K562 (cell line): ENCODE measurements around the gene RAB31. TPM values are rescaled to one million over a fixed set of nuclear protein-coding genes. Genes with fewer than 3 reads are reported as not detected.
A peak's percentile ranks its signal among the peaks of the same experiment; 100 is the strongest.

Source experiments
- ATAC-seq: fragments of 200-7000 bp; cut with Tn5 transposase; 3 replicates; pipeline ENCODE4 v1.9.1; 2020; ENCODE audit warnings: moderate library complexity
- BruUV-seq: library from RNA; stranded (reverse); fragments of 400-500 nt; replicated peaks from 2 replicates; lab custom pipeline; 2021; lab: Mats Ljungman, UMichigan
- CTCF ChIA-PET: fragments of 300-600 bp; formaldehyde crosslinking; extraction: SDS; loops from one replicate; lab custom pipeline; 2021; ENCODE audit warnings: low intra/inter-chr PET ratio; lab: Yijun Ruan, JAX
- POLR2A ChIA-PET: fragments of 300-600, 350-650 bp; sonication (Branson Sonifier 250); formaldehyde crosslinking; extraction: SDS; loops from one replicate; lab custom pipeline; 2021; ENCODE audit warnings: antibody characterized with exemption, inconsistent platforms; lab: Yijun Ruan, JAX
- DNase-seq, 4 experiments: peaks; one replicate each; pipeline versions ENCODE4 v3.0.0 to v3.0.0-alpha.2; 2011 to 2018; ENCODE audit warnings: low spot score in 3 of 4, mixed read lengths in 3 of 4; ENCODE audit errors: extremely low read depth in 1 of 4
- FAIRE-seq: peaks from 2 replicates; lab custom pipeline; 2011; peaks lifted over from hg19 to GRCh38; lab: Jason Lieb, UNC
- H2AFZ ChIP-seq: 2 replicates; pipeline ENCODE4 v1.6.0; 2011; ENCODE audit warnings: low read depth, low read length, control low read depth, inconsistent platforms
- H3K27ac ChIP-seq: fragments of 200-600 bp; 3 replicates; pipeline ENCODE4 v1.8.0; 2011; ENCODE audit warnings: low read depth, mild to moderate bottlenecking, control low read depth, inconsistent platforms, low read length, moderate library complexity, mixed read lengths; ENCODE audit errors: extremely low read depth
- H3K27me3 ChIP-seq, 2 experiments: fragments of 300-600 bp in 1 of 2; 2 replicates in 1 of 2; 3 replicates in 1 of 2; pipeline versions ENCODE4 v1.6.0 to v1.8.0; 2011; ENCODE audit warnings: inconsistent platforms in 2 of 2, low read length in 2 of 2, mild to moderate bottlenecking in 1 of 2, mixed read lengths in 1 of 2, moderate library complexity in 1 of 2; ENCODE audit not compliant: control insufficient read depth in 2 of 2, insufficient read depth in 2 of 2
- H3K36me3 ChIP-seq: fragments of 300-600 bp; 3 replicates; pipeline ENCODE4 v1.8.0; 2011; ENCODE audit warnings: mild to moderate bottlenecking, low read length, inconsistent platforms; ENCODE audit not compliant: control insufficient read depth, insufficient read depth
- H3K4me1 ChIP-seq, 2 experiments: fragments of 200-600 bp in 1 of 2; replicated peaks in 1 of 2; 2 replicates in 1 of 2; 3 replicates in 1 of 2; pipeline versions ENCODE4 v1.5.1 to v1.8.0; 2011; ENCODE audit warnings: inconsistent platforms in 2 of 2, low read length in 2 of 2, mild to moderate bottlenecking in 1 of 2, mixed read lengths in 1 of 2, moderate library complexity in 1 of 2; ENCODE audit not compliant: control insufficient read depth in 2 of 2, insufficient read depth in 2 of 2
- H3K4me2 ChIP-seq: 2 replicates; pipeline ENCODE4 v1.6.1; 2011; ENCODE audit warnings: low read length, control low read depth, inconsistent platforms, mixed read lengths; ENCODE audit not compliant: insufficient read depth
- H3K4me3 ChIP-seq: fragments of 200-600 bp; sonication (generic), shearing (Covaris generic); 2 replicates; pipeline ENCODE4 v1.5.1; 2016; ENCODE audit warnings: control low read depth, inconsistent platforms
- H3K79me2 ChIP-seq: fragments of 200-600 bp; 3 replicates; pipeline ENCODE4 v1.8.0; 2011; ENCODE audit warnings: low read length, inconsistent platforms; ENCODE audit not compliant: control insufficient read depth, insufficient read depth
- H3K9ac ChIP-seq, 2 experiments: 2 replicates each; pipeline versions ENCODE4 v1.6.0 to v1.6.1; 2011; ENCODE audit warnings: low read depth in 2 of 2, low read length in 2 of 2, control low read depth in 1 of 2, inconsistent platforms in 1 of 2, mild to moderate bottlenecking in 1 of 2, mixed read lengths in 1 of 2; ENCODE audit not compliant: insufficient read depth in 1 of 2
- H3K9me1 ChIP-seq: one replicate; pipeline ENCODE4 v1.6.0; 2011; ENCODE audit warnings: inconsistent platforms, mild to moderate bottlenecking, low read length, moderate library complexity; ENCODE audit not compliant: control insufficient read depth, insufficient read depth
- H3K9me3 ChIP-seq: replicated peaks from 2 replicates; pipeline ENCODE4 v1.5.1; 2011; ENCODE audit warnings: low read depth, low read length, inconsistent platforms; ENCODE audit not compliant: control insufficient read depth, insufficient read depth
- H4K20me1 ChIP-seq: replicated peaks from 2 replicates; pipeline ENCODE4 v1.6.1; 2011; ENCODE audit warnings: low read length, inconsistent platforms, mixed read lengths; ENCODE audit not compliant: control insufficient read depth, insufficient read depth
- C11orf30 ChIP-seq: fragments of 450-650 bp; IDR thresholded peaks from 2 replicates; pipeline ENCODE4 v1.6.1; 2016; ENCODE audit warnings: low read depth, mild to moderate bottlenecking
- FOXK2 ChIP-seq, 2 experiments: fragments of 450-650 bp; IDR thresholded peaks in 1 of 2; conservative IDR thresholded peaks in 1 of 2; 2 replicates each; pipeline ENCODE4 v1.6.1; 2016; ENCODE audit warnings: low read depth in 2 of 2, mild to moderate bottlenecking in 1 of 2
- HMG20B ChIP-seq: fragments of 250-450 bp; sonication (Bioruptor Pico); IDR thresholded peaks from 2 replicates; pipeline ENCODE4 v1.5.0; 2021; ENCODE audit warnings: mild to moderate bottlenecking
- ILF3 ChIP-seq: fragments of 450-650 bp; IDR thresholded peaks from 2 replicates; pipeline ENCODE4 v1.6.1; 2018; ENCODE audit warnings: antibody characterized with exemption, mild to moderate bottlenecking, moderate library complexity, borderline replicate concordance
- NFIX ChIP-seq: fragments of 250-450 bp; sonication (Bioruptor Pico); IDR thresholded peaks from 2 replicates; pipeline ENCODE4 v1.4.0; 2020; ENCODE audit warnings: low read depth, mild to moderate bottlenecking, moderate library complexity
- RAD21 ChIP-seq, 2 experiments: fragments of 250-450 bp in 1 of 2; fragments of 450-650 bp in 1 of 2; sonication (Bioruptor Pico) in 1 of 2; formaldehyde crosslinking in 1 of 2; IDR thresholded peaks in 1 of 2; conservative IDR thresholded peaks in 1 of 2; 2 replicates each; pipeline versions ENCODE4 v1.4.0 to v1.8.0; 2020 to 2022; ENCODE audit warnings: mild to moderate bottlenecking in 2 of 2, moderate library complexity in 1 of 2
- SMAD2 ChIP-seq: fragments of 150-350 bp; IDR thresholded peaks from 2 replicates; pipeline ENCODE4 v1.6.1; 2014; ENCODE audit warnings: low read depth, mild to moderate bottlenecking, low read length
- ZNF212 ChIP-seq: fragments of 450-650 bp; formaldehyde crosslinking; IDR thresholded peaks from 2 replicates; pipeline ENCODE4 v1.4.0; 2020; ENCODE audit warnings: mild to moderate bottlenecking
- WGBS: fragments of 100-300 bp; shearing (Covaris generic); methylation state at CpG from one replicate; pipeline ENCODE4 v1.1.6; 2016; ENCODE audit warnings: low coverage, mixed read lengths; ENCODE audit not compliant: insufficient coverage; ENCODE audit errors: missing lambda C conversion rate; 5-methylcytosine and 5-hydroxymethylcytosine counted together
- in situ Hi-C: fragments of 300-500 bp; cut with MboI; formaldehyde crosslinking; loops from 4 replicates; pipeline ENCODE4 v1.15.0; 2018; ENCODE audit warnings: inconsistent platforms, mixed read lengths
- intact Hi-C: fragments of 100-400 bp; cut with micrococcal nuclease; formaldehyde crosslinking; loops from 2 replicates; pipeline ENCODE4 v1.14.2; 2022
- polyA plus RNA-seq, 8 experiments: library from polyadenylated mRNA; depleted of rRNA in 4 of 8; stranded (reverse) in 5 of 8; unstranded in 3 of 8; fragments of >200 nt; fragmentation: Nextera tagmentation in 2 of 8; fragmentation: Illumina TruSeq in 1 of 8; extraction: Ambion mirVana in 2 of 8; extraction: Trizol in 1 of 8; gene quantifications; 2 replicates each; pipeline versions ENCODE4 v1.2.1 to v1.2.3, GENCODE V29; 2011 to 2014; ENCODE audit warnings: inconsistent platforms in 1 of 8, missing spikeins in 1 of 8
- total RNA-seq, 7 experiments: library from RNA; depleted of rRNA in 6 of 7; stranded (reverse); fragments of >200 nt in 6 of 7; fragmentation: Illumina TruSeq in 2 of 7; extraction: Trizol in 2 of 7; gene quantifications; 2 replicates each; pipeline versions ENCODE4 v1.2.1 to v1.2.3, GENCODE V29; 2011 to 2021; ENCODE audit warnings: low replicate concordance in 1 of 7
- TF ChIP-seq, protein P1 (sequence below), 2 experiments: IDR thresholded peaks in 1 of 2; conservative IDR thresholded peaks in 1 of 2; 2 replicates each; pipeline ENCODE4 v1.6.1; 2016; ENCODE audit warnings: low read depth in 2 of 2, mild to moderate bottlenecking in 1 of 2, missing compliant biosample characterization in 1 of 2, missing genetic modification characterization in 1 of 2, moderate library complexity in 1 of 2
- TF ChIP-seq, protein P2 (sequence below), 3 experiments: IDR thresholded peaks in 2 of 3; conservative IDR thresholded peaks in 1 of 3; 2 replicates each; pipeline ENCODE4 v1.5.1; 2011 to 2012; ENCODE audit warnings: low read length in 3 of 3, mild to moderate bottlenecking in 3 of 3, control low read depth in 2 of 3, improper control_type of control experiment in 1 of 3, inconsistent platforms in 1 of 3, low read depth in 1 of 3, mixed read lengths in 1 of 3, moderate library complexity in 1 of 3; ENCODE audit not compliant: insufficient read depth in 2 of 3

RAB31 gene
- total and polyA plus RNA-seq, 9 of the 15 experiments (the other 6 are each of a cell fraction or from before 2014, with no cell fraction given), result 20.7 to 70.4 (median 41.3) TPM

DNA sequence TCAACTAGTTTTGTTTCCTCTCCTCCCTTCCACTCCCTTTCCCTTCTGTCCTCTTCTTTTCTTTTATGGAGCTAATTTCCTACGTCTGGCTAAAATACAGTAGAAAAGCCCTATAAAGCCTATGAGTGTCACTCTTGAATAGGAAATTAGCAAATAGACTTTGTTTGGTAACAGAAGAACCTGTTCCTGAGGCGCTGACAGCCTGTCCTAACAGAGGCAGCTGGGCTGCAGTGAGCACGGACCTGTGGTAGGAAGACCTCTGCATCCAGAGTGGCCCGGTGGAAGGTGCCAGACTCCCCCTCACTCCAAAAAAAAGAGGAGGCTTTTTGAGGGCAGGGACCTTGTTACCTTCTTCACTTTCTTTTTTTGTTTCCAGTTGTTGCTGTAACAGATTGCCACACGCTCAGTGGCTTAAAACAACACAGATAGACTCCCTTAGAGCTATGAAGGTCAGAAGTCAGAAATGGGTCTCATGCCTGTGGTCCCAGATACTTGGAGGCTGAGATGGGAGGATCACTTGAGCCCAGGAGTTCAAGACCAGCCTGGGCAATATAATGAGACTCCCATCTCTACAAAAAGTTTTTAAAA is 96.5 kb downstream of the RAB31 start:
- peaks cover 34 to 42% of the 10 kb centered on the region in 2 experiments for H3K4me1 ChIP-seq
- H3K27me3 ChIP-seq, result no peaks in the 10 kb centered on the region
- in situ Hi-C loops (no loop called here), intact Hi-C loops (loop anchor here (5.0 kb wide), 2 partner anchors 97 to 122 kb away; partner anchors contain the start of gene RAB31)
- peaks cover 38% of the 10 kb centered on the region for H3K79me2 ChIP-seq
- H3K4me3 ChIP-seq, result peak overlapping the region; percentile 26; the same call in 1 of the 2 replicates
- DNase-seq (peak in 1 of 4 experiments; percentile 58), FAIRE-seq (peak; percentile 71), ATAC-seq (peak; percentile 17)
- no TSS peak for BruUV-seq
- peaks cover 8% of the 10 kb centered on the region for H3K36me3 ChIP-seq
- H4K20me1 ChIP-seq, result no peaks in the 10 kb centered on the region
- WGBS, result 20% methylated on average over 5 of the region's 5 CpGs
- no peaks in the 10 kb centered on the region for H3K9me1 ChIP-seq
- H3K4me2 ChIP-seq, result peak overlapping the region; percentile 93
- H3K9ac ChIP-seq, result peak overlapping the region; percentile 85 to 89
- ChIA-PET CTCF (interaction anchor here (0.7 kb wide), 1 partner anchor 1886 kb away, joined by 5 read pairs; no protein-coding TSS in a partner anchor), POLR2A (interaction anchor here (0.6 to 3.1 kb wide), 18 partner anchors 10 to 236 kb away, joined by 3 to 13 read pairs (median 5); partner anchors contain the start of gene VAPA)
- H3K9me3 ChIP-seq, result peaks cover 5% of the 10 kb centered on the region
- peak overlapping the region; percentile 95 for H3K27ac ChIP-seq
- peak overlapping the region; percentile 73 for H2AFZ ChIP-seq
- TF ChIP-seq, protein P1, sequence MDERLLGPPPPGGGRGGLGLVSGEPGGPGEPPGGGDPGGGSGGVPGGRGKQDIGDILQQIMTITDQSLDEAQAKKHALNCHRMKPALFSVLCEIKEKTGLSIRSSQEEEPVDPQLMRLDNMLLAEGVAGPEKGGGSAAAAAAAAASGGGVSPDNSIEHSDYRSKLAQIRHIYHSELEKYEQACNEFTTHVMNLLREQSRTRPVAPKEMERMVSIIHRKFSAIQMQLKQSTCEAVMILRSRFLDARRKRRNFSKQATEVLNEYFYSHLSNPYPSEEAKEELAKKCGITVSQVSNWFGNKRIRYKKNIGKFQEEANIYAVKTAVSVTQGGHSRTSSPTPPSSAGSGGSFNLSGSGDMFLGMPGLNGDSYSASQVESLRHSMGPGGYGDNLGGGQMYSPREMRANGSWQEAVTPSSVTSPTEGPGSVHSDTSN (CRISPR knock-in tag; IDR thresholded peaks at IDR 0.05; ENCODE audit: low read depth), result no peak
- TF ChIP-seq, protein P1 (tag; conservative IDR thresholded peaks at IDR 0.05; ENCODE audit: low read depth), result no peak
- TF ChIP-seq ILF3 (no peak), ZNF212 (no peak), C11orf30 (no peak), FOXK2 (conservative IDR thresholded peaks at IDR 0.05 in 1 of 2, IDR thresholded peaks at IDR 0.05 in 1 of 2; ENCODE audit: low read depth in 2 of 2) (0 out of 4 replicates have a peak, but pooled peaks of 1 of the 2 experiments have one; percentile 3), RAD21 (CRISPR knock-in tag; conservative IDR thresholded peaks at IDR 0.05 in 1 of 2, IDR thresholded peaks at IDR 0.05 in 1 of 2) (peak in 1 of 2 experiments; percentile 28; a peak in 1 of 4 replicates), SMAD2 (no peak), NFIX (CRISPR knock-in tag) (no peak), HMG20B (no peak)
- TF ChIP-seq, protein P2, sequence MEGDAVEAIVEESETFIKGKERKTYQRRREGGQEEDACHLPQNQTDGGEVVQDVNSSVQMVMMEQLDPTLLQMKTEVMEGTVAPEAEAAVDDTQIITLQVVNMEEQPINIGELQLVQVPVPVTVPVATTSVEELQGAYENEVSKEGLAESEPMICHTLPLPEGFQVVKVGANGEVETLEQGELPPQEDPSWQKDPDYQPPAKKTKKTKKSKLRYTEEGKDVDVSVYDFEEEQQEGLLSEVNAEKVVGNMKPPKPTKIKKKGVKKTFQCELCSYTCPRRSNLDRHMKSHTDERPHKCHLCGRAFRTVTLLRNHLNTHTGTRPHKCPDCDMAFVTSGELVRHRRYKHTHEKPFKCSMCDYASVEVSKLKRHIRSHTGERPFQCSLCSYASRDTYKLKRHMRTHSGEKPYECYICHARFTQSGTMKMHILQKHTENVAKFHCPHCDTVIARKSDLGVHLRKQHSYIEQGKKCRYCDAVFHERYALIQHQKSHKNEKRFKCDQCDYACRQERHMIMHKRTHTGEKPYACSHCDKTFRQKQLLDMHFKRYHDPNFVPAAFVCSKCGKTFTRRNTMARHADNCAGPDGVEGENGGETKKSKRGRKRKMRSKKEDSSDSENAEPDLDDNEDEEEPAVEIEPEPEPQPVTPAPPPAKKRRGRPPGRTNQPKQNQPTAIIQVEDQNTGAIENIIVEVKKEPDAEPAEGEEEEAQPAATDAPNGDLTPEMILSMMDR (IDR thresholded peaks at IDR 0.05 in 2 of 3, conservative IDR thresholded peaks at IDR 0.05 in 1 of 3; ENCODE audit: insufficient read depth in 2 of 3, low read depth in 1 of 3, low read length in 3 of 3), result no peak; a peak in 1 of 6 replicates
